IPS DF 6.9 (cell line): ENCODE measurements around the gene ARHGAP26.

ENCODE experiments used
- DNase-seq: peaks from one replicate; pipeline ENCODE4 v3.0.0-alpha.2; 2013; ENCODE audit warnings: low read depth, low spot score
- H3K27ac ChIP-seq: one replicate; pipeline ENCODE4 v1.5.1; 2013; ENCODE audit warnings: low read length, control low read depth
- H3K27me3 ChIP-seq: 2 replicates; pipeline ENCODE4 v1.6.1; 2013; ENCODE audit warnings: mild to moderate bottlenecking, low read length; ENCODE audit not compliant: control insufficient read depth, insufficient read depth
- H3K36me3 ChIP-seq: 2 replicates; pipeline ENCODE4 v1.6.1; 2013; ENCODE audit warnings: low read length; ENCODE audit not compliant: control insufficient read depth, insufficient read depth
- H3K4me1 ChIP-seq: 2 replicates; pipeline ENCODE4 v1.6.1; 2013; ENCODE audit warnings: low read length; ENCODE audit not compliant: control insufficient read depth, insufficient read depth
- H3K4me3 ChIP-seq: 2 replicates; pipeline ENCODE4 v1.5.1; 2013; ENCODE audit warnings: mild to moderate bottlenecking, low read length
- H3K9me3 ChIP-seq: 2 replicates; pipeline ENCODE4 v1.6.1; 2013; ENCODE audit warnings: low read length, inconsistent platforms; ENCODE audit not compliant: control insufficient read depth, insufficient read depth
- WGBS: extraction: QIAGEN DNeasy Blood & Tissue Kit; methylation state at CpG from one replicate; pipeline ENCODE4 v1.1.7; 2013; ENCODE audit warnings: mixed read lengths, missing lambda C conversion rate; ENCODE audit not compliant: insufficient read length, insufficient coverage; 5-methylcytosine and 5-hydroxymethylcytosine counted together

The ARHGAP26 gene

DNA sequence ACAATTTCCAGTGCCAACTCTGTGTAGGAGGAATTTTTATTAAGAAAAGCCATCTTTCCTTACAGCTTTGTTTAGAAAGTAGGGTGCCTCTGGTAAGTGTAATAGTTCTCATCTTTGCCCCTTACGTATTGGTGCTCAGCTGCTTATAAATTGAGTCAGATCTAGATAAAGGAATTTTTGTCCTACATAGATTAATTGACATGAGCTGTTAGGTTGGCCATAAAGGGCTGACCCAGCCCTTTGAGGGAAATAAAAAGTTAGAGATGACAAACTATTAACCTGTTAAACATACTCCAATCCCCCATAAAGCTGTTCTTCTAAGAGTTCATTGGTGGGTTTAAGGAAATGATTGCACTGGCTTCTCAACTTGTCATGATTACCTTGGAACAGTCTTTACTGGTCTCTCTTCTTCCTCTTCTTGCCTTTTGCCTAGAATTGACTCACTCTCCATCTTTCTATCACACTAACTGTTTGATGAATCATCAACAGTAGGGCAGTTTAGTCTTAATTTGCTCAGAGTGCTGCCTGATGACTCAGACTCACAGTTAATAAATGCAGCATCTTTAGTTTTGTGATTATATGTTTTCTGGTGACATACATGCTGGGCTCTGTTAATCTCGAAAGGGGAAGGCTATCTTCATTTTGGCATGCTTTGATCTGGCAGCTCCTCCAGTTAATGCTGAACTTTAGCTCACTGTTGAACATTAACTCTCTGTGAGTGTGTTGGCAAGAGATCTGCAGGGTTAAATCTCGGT is 51.7 kb downstream of the ARHGAP26 start:
- H3K27ac ChIP-seq, result no peak overlapping the region
- no peak for DNase-seq
- WGBS, result no CpG with 5 or more reads among the region's 3 CpGs

DNA sequence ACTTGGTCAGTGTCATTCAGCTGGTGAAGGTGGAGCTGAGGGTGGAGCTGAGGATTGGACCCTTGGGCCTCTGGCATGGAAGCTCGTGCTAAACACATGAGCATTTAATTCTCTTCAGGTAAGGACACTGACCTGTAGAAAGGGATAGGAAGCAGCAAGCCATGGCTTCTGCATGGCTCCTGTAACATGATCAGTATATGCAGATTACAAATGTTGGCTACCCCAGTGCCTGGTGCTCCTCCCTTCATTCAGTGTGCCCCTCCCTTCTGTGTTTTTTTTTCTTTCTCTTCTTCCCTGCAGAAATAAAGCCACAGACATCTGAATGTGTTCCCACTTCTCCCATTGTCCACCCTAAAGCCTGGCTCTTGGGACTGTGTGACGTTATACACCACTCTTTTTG is 52.9 kb downstream of the ARHGAP26 start:
- Histone ChIP-seq H3K36me3 (no peaks in the 10 kb centered on the region), H3K27ac (no peak overlapping the region), H3K4me1 (peaks cover 12% of the 10 kb centered on the region; the same call in 1 of the 2 replicates), H3K27me3 (no peaks in the 10 kb centered on the region), H3K9me3 (no peaks in the 10 kb centered on the region), H3K4me3 (no peak overlapping the region)
- WGBS, result no CpG with 5 or more reads among the region's 2 CpGs
- no peak for DNase-seq

More for the DNA sequence above, 51.7 kb downstream of the ARHGAP26 start:
- Histone ChIP-seq H3K36me3 (no peaks in the 10 kb centered on the region), H3K9me3 (no peaks in the 10 kb centered on the region), H3K27me3 (no peaks in the 10 kb centered on the region), H3K4me1 (peaks cover 8% of the 10 kb centered on the region; the same call in 1 of the 2 replicates), H3K4me3 (no peak overlapping the region)

DNA sequence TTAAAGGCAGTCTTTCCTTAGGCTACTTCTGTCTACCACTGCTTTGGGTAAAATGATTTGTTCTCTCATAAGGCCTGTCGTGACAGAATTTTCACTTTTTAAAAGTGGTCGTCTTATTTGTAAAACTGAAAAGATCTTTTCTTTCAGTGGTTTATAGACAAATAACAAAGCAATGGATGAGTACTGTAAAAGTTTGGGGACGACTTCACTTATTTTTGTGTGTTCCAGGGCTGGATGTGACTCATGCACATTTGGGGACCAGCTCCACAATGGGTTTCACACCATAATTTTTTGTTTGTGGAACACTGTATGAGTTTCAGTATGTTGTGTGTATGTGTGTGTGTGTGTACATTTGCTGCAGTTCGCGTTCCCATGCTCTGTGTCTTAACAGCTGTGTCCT is 53.6 kb downstream of the ARHGAP26 start:
- no CpG with 5 or more reads among the region's 5 CpGs for WGBS
- Histone ChIP-seq H3K27ac (no peak overlapping the region), H3K9me3 (no peaks in the 10 kb centered on the region), H3K27me3 (no peaks in the 10 kb centered on the region), H3K4me3 (no peak overlapping the region), H3K36me3 (no peaks in the 10 kb centered on the region), H3K4me1 (peaks cover 10% of the 10 kb centered on the region; the same call in 1 of the 2 replicates)
- no peak for DNase-seq

DNA sequence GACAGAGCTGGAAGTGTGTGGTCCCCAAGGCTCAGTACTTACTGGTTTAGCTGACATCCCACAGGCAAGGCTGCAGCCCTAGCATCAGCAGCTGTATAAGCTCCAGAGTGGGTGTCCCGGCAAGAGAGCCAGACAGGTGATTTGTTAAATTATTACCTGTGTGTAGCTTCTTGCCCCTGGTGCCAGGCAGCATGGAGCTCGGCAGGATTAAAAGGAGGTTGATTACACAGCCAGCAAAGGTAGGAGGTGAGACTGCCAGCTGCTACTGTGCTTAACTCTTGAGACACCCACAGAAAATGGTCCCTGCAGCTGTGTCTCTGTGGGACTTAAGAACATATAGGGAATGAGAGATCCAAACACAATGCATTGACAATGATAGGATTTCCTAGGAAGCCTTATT is 54.2 kb downstream of the ARHGAP26 start:
- Histone ChIP-seq H3K9me3 (no peaks in the 10 kb centered on the region), H3K27ac (no peak overlapping the region), H3K27me3 (no peaks in the 10 kb centered on the region), H3K4me1 (peaks cover 9% of the 10 kb centered on the region; the same call in 1 of the 2 replicates), H3K36me3 (no peaks in the 10 kb centered on the region), H3K4me3 (no peak overlapping the region)
- no CpG with 5 or more reads among the region's 2 CpGs for WGBS
- DNase-seq, result no peak

DNA sequence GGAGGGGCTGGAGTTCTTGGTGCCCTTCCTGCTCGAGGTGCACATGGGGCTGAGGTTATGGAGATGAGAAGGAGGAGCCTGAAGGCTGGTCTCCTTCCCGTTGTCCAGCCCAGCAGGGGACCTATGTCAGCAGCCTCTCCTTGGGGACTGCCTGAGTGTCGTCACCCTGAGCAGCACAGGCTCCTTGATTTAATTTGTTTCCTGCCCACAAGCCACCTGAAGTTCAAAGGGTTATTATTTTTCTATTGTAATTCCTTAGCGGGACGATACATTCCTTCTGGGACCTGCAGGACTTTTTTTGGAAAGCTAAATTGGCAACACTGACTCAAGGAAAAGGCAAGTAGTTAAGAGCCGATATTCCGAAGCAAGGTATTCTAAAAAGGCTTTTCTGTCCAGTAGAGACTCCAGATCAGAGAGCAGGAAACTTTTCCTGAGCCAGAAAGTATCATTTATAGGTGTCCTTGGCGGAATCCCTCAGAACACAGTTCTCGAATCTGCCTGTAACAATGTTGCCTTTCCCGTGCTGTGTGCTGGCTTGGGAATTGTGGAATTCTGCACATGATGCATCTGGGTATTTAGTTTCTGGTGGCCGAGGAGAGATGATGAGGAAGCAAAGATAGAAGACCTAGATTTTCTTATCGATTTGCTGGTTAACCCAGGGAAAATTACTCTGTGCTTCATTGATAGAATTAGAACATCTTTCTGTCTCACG is 55.4 kb downstream of the ARHGAP26 start:
- Histone ChIP-seq H3K4me3 (no peak overlapping the region), H3K4me1 (peaks cover 9% of the 10 kb centered on the region; the same call in 1 of the 2 replicates), H3K36me3 (no peaks in the 10 kb centered on the region), H3K27me3 (no peaks in the 10 kb centered on the region), H3K9me3 (no peaks in the 10 kb centered on the region), H3K27ac (no peak overlapping the region)
- no peak for DNase-seq
- no CpG with 5 or more reads among the region's 13 CpGs for WGBS

DNA sequence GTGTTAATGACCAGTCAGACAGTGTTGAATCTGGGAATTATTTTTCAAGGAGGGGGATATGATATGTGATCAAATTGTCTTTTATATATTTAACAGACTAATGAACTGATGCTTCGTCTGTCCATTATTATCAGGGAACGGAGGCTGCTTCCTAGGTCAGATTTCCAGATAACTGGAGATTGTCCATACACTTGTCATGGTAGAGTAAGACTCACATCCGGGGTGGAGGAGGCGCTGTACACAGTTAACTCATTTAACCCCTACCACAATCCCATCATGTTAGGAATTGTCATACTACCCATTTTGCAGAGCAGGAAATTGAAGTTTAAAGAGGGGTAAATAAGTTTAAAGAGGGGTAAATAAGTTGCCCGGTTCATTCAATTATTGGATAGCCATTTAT is 55.9 kb downstream of the ARHGAP26 start:
- no peak overlapping the region for H3K4me3 ChIP-seq
- no peak for DNase-seq
- H3K27me3 ChIP-seq, result no peaks in the 10 kb centered on the region
- H3K36me3 ChIP-seq, result no peaks in the 10 kb centered on the region
- no CpG with 5 or more reads among the region's 5 CpGs for WGBS
- H3K9me3 ChIP-seq, result no peaks in the 10 kb centered on the region
- peaks cover 9% of the 10 kb centered on the region; the same call in 1 of the 2 replicates for H3K4me1 ChIP-seq
- H3K27ac ChIP-seq, result no peak overlapping the region

DNA sequence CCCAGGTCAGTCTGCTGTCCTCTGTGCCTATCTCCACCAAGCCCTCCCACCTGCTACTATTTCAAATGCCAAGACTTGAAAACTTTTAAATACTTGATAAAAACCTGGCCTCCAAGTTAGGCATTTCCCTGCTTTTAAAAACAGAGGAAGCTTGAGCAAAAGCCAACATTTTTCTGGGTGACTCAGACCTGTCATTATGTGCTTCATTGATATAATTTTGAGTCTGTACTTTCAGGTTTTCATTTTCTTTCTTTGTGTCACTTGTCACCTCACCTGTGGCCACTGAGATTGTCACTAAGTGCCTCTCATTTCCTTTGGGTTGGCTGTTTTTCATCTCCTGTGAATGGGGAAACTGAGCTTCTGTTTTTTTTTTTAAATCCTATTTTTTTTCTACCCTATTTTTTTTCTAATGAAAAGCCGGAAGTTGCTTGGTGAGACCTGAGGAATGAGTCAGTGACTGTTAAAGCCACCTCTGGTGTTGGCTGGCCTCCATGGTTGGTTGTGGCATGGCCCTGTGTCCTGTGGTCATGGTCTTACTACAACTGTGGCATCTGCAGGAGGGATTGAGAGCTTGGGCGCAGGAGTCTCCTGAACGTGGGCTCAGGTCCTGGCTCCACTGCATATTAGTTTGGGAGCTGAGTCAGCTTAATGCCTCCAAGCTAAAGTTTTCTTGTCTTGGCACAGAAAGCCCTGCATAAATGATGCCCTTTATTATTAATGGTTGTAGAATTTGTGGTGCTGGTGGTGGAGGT is 56.7 kb downstream of the ARHGAP26 start:
- Histone ChIP-seq H3K4me3 (no peak overlapping the region), H3K27ac (no peak overlapping the region), H3K9me3 (no peaks in the 10 kb centered on the region), H3K4me1 (peaks cover 9% of the 10 kb centered on the region; the same call in 1 of the 2 replicates), H3K36me3 (no peaks in the 10 kb centered on the region), H3K27me3 (no peaks in the 10 kb centered on the region)
- WGBS, result no CpG with 5 or more reads among the region's 3 CpGs
- no peak for DNase-seq

DNA sequence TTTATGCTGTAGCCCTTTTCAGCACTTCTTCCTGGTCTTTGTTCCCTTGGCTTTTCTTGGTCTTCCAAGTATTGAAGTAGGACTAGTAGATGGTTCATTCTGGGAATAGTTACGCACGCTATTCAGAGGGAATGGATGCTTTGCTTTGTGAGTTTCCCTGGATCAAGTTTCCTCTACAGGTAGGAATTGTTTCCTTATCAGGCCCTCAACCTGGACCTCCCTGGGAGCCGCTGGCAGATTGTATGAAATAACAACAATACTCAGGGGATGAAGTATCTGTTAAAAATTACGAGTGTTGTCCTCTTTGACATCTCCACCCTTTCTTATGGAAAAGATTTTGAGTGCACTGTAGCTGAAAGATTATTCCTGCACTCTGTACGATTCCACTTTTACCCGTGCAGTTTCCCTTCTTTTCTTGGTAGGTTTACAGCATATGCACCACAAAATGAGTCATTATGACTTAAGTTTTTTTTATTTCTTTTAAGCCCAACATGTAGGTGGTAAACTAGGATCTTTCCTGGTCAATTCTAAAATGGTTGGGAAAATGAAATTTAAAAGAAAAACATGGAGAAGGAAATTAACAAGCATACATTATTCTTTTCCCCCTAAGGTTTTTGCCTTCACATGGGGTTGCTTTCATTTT is 57.9 kb downstream of the ARHGAP26 start:
- Histone ChIP-seq H3K9me3 (no peaks in the 10 kb centered on the region), H3K27me3 (no peaks in the 10 kb centered on the region), H3K4me1 (peaks cover 10% of the 10 kb centered on the region; the same call in 1 of the 2 replicates), H3K27ac (no peak overlapping the region), H3K36me3 (no peaks in the 10 kb centered on the region), H3K4me3 (no peak overlapping the region)
- no peak for DNase-seq
- WGBS, result no CpG with 5 or more reads among the region's 6 CpGs

DNA sequence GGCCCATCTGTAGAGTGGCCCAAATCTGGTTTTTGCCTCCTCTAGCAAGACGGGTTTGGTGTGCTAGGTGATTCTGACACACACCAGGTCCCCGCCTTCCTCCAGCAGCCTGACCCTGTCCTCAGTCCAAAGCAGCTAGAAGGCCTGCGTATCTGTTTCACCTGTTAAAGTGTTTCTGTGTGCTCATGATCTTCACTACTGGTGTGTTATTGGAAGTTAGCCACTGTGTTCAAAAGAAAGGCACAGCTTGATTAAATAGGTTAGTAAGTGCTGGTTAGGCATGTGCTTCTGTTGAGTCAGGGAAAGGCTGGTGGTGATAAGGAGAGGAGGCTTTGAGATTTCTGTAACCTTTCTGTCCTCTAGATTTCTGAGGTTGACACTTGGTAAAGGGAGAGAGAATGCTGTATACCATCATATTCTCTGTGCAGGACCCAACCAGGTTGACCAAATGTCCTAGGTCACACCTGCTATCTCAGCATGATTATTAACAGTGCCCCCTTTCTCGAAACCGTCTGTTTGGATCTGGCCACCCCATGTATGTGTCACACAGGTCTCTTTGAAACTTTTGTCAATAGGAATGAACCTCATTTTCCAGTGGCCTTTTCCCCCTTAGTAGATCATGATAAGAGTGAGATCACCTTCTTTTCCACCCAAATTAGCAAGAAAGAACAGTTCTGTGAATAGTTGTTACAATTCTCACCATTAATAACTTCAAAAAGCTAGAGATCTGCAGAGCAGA is 58.8 kb downstream of the ARHGAP26 start:
- Histone ChIP-seq H3K27me3 (no peaks in the 10 kb centered on the region), H3K9me3 (no peaks in the 10 kb centered on the region), H3K36me3 (no peaks in the 10 kb centered on the region), H3K27ac (no peak overlapping the region), H3K4me1 (peaks cover 8% of the 10 kb centered on the region; the same call in 1 of the 2 replicates), H3K4me3 (no peak overlapping the region)
- no peak for DNase-seq
- no CpG with 5 or more reads among the region's 5 CpGs for WGBS
